ENCODE results near the gene STIL. TPM values are rescaled to one million over a fixed set of nuclear protein-coding genes. Genes with fewer than 3 reads are reported as not detected.
"Not testable (repeated sequence)": the region's sequence is repeated elsewhere in the genome, so short reads cannot be mapped to it uniquely, and the experiment has no call there.

The STIL gene
- total RNA-seq, 1 experiment from 2014 or later: 16.6 TPM

- DNase-seq (ENCODE audit: low read depth): no peak
- in situ Hi-C loops (cut with HindIII; ENCODE audit: low pct_unique_long_range_greater_than_20kb, low sequenced_read_pairs): no loop called here
Observed at GRCh38 chr1:47209725-47210325, 104.1 kb downstream of the STIL start.

DNA sequence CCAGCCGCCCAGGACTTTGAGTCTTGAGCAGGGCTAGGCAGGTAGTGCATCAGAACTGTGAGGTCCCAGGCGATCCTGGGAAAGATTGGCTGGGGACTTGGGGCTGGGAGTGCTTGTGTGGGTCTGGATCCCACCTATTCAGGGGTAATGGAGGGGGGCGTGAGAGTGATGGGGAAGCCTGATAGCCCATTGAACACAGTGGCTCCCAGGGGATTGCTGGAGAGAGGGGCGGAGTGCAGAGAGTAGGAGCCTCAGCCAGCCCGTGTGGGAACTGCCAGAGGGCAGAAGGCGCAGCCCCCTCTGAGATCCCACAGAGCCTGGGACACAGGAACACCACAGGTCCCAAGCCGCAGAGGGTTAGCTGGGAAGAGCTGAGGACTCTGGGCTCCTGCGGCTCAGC, 104.9 kb downstream of the STIL start:
- in situ Hi-C loops (cut with HindIII; ENCODE audit: low pct_unique_long_range_greater_than_20kb, low sequenced_read_pairs): no loop called here

GRCh38 chr1:47208374-47208850, 105.5 kb downstream of the STIL start:
- in situ Hi-C loops (cut with HindIII; ENCODE audit: low pct_unique_long_range_greater_than_20kb, low sequenced_read_pairs): no loop called here
- no peak for DNase-seq (ENCODE audit: low read depth)

More for the DNA sequence above, 104.9 kb downstream of the STIL start:
- no peak for DNase-seq (ENCODE audit: low read depth)

DNA sequence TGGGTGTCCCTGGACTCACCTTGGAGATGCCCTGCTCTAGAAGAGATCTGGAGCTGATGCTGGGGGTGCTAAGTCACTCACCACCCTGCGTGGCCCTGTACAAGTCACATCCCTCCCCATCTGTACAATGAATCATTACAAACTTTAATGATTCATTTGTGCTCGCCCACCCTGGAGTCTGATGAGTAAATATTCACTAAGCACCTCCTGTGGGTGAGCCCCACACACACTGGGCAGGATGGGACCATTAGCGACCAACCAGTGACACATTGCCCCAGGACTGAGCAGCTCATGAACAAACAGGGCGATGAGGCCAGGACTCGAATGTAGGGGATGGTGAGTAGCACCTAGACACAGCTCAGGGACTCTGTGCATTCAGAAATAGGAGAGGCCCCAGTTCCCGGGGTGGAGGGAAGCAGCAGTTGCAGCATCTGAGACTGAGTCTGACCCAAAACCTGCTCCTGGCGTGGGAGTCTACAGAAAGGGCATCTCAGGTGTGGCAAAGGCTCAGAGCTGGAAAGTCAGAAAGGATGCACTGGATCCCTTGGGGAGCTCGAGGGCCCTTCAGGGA, 106.1 kb downstream of the STIL start:
- no peak for DNase-seq (ENCODE audit: low read depth)
- in situ Hi-C loops (cut with HindIII; ENCODE audit: low pct_unique_long_range_greater_than_20kb, low sequenced_read_pairs): no loop called here

GRCh38 chr1:47205918-47206317, 108.0 kb downstream of the STIL start:
- in situ Hi-C loops (cut with HindIII; ENCODE audit: low pct_unique_long_range_greater_than_20kb, low sequenced_read_pairs): no loop called here
- DNase-seq (ENCODE audit: low read depth): no peak

GRCh38 chr1:47203504-47203903, 110.4 kb downstream of the STIL start:
- DNase-seq (ENCODE audit: low read depth); in situ Hi-C loops (cut with HindIII; ENCODE audit: low pct_unique_long_range_greater_than_20kb, low sequenced_read_pairs): not testable (repeated sequence)

GRCh38 chr1:47201179-47201578, 112.8 kb downstream of the STIL start:
- in situ Hi-C loops (cut with HindIII; ENCODE audit: low pct_unique_long_range_greater_than_20kb, low sequenced_read_pairs): no loop called here
- DNase-seq (ENCODE audit: low read depth): no peak

Other genes with a start within 250 kb of the STIL start
- not detected in 2 replicates for gene CYP4Z1, start 246.9 kb downstream of the STIL start, total RNA-seq (2014; rRNA removed; shearing (Covaris generic); ENCODE audit: low replicate concordance)
- not detected in 2 replicates for gene CYP4A22, start 176.7 kb downstream of the STIL start, total RNA-seq (2014; rRNA removed; shearing (Covaris generic); ENCODE audit: low replicate concordance)
- gene PDZK1IP1, start 124.1 kb downstream of the STIL start, total RNA-seq (2014; rRNA removed; shearing (Covaris generic); ENCODE audit: low replicate concordance): 335 and 371 TPM in 2 replicates
- gene TAL1, start 81.9 kb downstream of the STIL start, total RNA-seq (2014; rRNA removed; shearing (Covaris generic); ENCODE audit: low replicate concordance): not detected in 2 replicates
- 96.6 and 107 TPM in 2 replicates for gene CMPK1, start 19.6 kb upstream of the STIL start, total RNA-seq (2014; rRNA removed; shearing (Covaris generic); ENCODE audit: low replicate concordance)
- gene FOXE3, start 102.1 kb upstream of the STIL start, total RNA-seq (2014; rRNA removed; shearing (Covaris generic); ENCODE audit: low replicate concordance): not detected in 2 replicates
- 1.6 TPM in 2 replicates for gene FOXD2, start 123.9 kb upstream of the STIL start, total RNA-seq (2014; rRNA removed; shearing (Covaris generic); ENCODE audit: low replicate concordance)